Central memory CD8-positive, alpha-beta T cell (primary cell): ENCODE results near the gene MT1X.

ENCODE experiments used
- ATAC-seq: fragments of 150-1000 bp; cut with Tn5 transposase; replicated peaks from 2 replicates; pipeline ENCODE4 v1.10.0; 2022; ENCODE audit warnings: mild to moderate bottlenecking, moderate FRiP score, moderate number of reproducible peaks; ENCODE audit not compliant: poor library complexity, severe bottlenecking; ENCODE audit errors: extremely low read depth
- DNase-seq, 2 donors: peaks; one replicate each; pipeline ENCODE4 v3.0.0; 2021; ENCODE audit warnings: low spot score in 2 of 2
- H3K27ac Mint-ChIP-seq: one replicate; pipeline ENCODE4 v1.8.0; 2022; ENCODE audit warnings: low read depth, mild to moderate bottlenecking, moderate library complexity, mixed read lengths
- H3K27me3 Mint-ChIP-seq: one replicate; pipeline ENCODE4 v1.8.0; 2022; ENCODE audit warnings: mixed read lengths
- H3K36me3 Mint-ChIP-seq: one replicate; pipeline ENCODE4 v1.8.0; 2022; ENCODE audit warnings: mild to moderate bottlenecking, moderate library complexity, mixed read lengths; ENCODE audit not compliant: insufficient read depth
- H3K4me1 Mint-ChIP-seq: one replicate; pipeline ENCODE4 v1.8.0; 2022; ENCODE audit warnings: mixed read lengths
- H3K4me3 Mint-ChIP-seq: one replicate; pipeline ENCODE4 v1.8.0; 2022; ENCODE audit warnings: mild to moderate bottlenecking, moderate library complexity, mixed read lengths
- H3K9me3 Mint-ChIP-seq: one replicate; pipeline ENCODE4 v1.8.0; 2022; ENCODE audit warnings: mixed read lengths

Gene MT1X

GRCh38 chr16:56681939-56682702, at the start of gene MT1X:
Gene MT1X, plus strand, starts transcription at chr16:56682470. Its CDS starts 71 bp downstream, at chr16:56682541.
- DNase-seq, result peak; percentile 80 to 82
- Mint-ChIP-seq H3K27ac (peak within 1 kb of the TSS; percentile 92), H3K9me3 (no peaks in the 10 kb centered on the region), H3K27me3 (no peaks in the 10 kb centered on the region), H3K4me3 (peak within 1 kb of the TSS; percentile 93), H3K36me3 (peaks cover 12% of the 10 kb centered on the region), H3K4me1 (peaks cover 23% of the 10 kb centered on the region)
- ATAC-seq, result peak; percentile 99

GRCh38 chr16:56632848-56633365, 49.4 kb upstream of the MT1X start:
- Mint-ChIP-seq H3K36me3 (no peaks in the 10 kb centered on the region), H3K9me3 (no peaks in the 10 kb centered on the region), H3K27ac (no peak overlapping the region), H3K4me1 (peaks cover 19% of the 10 kb centered on the region), H3K4me3 (peak overlapping the region; percentile 36), H3K27me3 (peaks cover 77% of the 10 kb centered on the region)
- ATAC-seq (no peak), DNase-seq (no peak)

GRCh38 chr16:56633535-56633934, 48.7 kb upstream of the MT1X start:
- Mint-ChIP-seq H3K36me3 (no peaks in the 10 kb centered on the region), H3K4me1 (peaks cover 21% of the 10 kb centered on the region), H3K27ac (no peak overlapping the region), H3K27me3 (peaks cover 83% of the 10 kb centered on the region), H3K9me3 (no peaks in the 10 kb centered on the region), H3K4me3 (no peak overlapping the region)
- DNase-seq (no peak), ATAC-seq (no peak)

GRCh38 chr16:56634715-56635440, 47.4 kb upstream of the MT1X start:
- DNase-seq (no peak), ATAC-seq (no peak)
- no peaks in the 10 kb centered on the region for H3K36me3 Mint-ChIP-seq
- H3K27me3 Mint-ChIP-seq, result peaks cover 97% of the 10 kb centered on the region
- no peaks in the 10 kb centered on the region for H3K9me3 Mint-ChIP-seq
- peak overlapping the region; percentile 71 for H3K4me3 Mint-ChIP-seq
- H3K27ac Mint-ChIP-seq, result no peak overlapping the region
- peaks cover 21% of the 10 kb centered on the region for H3K4me1 Mint-ChIP-seq

GRCh38 chr16:56635441-56635967, 46.8 kb upstream of the MT1X start:
- H3K27ac Mint-ChIP-seq, result no peak overlapping the region
- peaks cover 21% of the 10 kb centered on the region for H3K4me1 Mint-ChIP-seq
- peak overlapping the region; percentile 71 for H3K4me3 Mint-ChIP-seq
- no peak for ATAC-seq
- no peaks in the 10 kb centered on the region for H3K9me3 Mint-ChIP-seq
- no peaks in the 10 kb centered on the region for H3K36me3 Mint-ChIP-seq
- H3K27me3 Mint-ChIP-seq, result peaks cover 100% of the 10 kb centered on the region
- no peak for DNase-seq

- H3K9me3 Mint-ChIP-seq, result no peaks in the 10 kb centered on the region
- H3K27me3 Mint-ChIP-seq, result peaks cover 92% of the 10 kb centered on the region
- H3K4me3 Mint-ChIP-seq, result no peak overlapping the region
- no peak overlapping the region for H3K27ac Mint-ChIP-seq
- no peaks in the 10 kb centered on the region for H3K36me3 Mint-ChIP-seq
- ATAC-seq (no peak), DNase-seq (no peak)
- peaks cover 18% of the 10 kb centered on the region for H3K4me1 Mint-ChIP-seq
These were observed 45.5 kb upstream of the MT1X start for GRCh38 chr16:56636616-56637413.

GRCh38 chr16:56637814-56638750, 44.2 kb upstream of the MT1X start, which contains the start of gene MT1A:
Gene MT1A, plus strand, starts transcription at chr16:56638666. Its CDS starts 73 bp downstream, at chr16:56638739.
- DNase-seq (no peak), ATAC-seq (no peak)
- H3K36me3 Mint-ChIP-seq, result no peaks in the 10 kb centered on the region
- H3K9me3 Mint-ChIP-seq, result no peaks in the 10 kb centered on the region
- peaks cover 22% of the 10 kb centered on the region for H3K4me1 Mint-ChIP-seq
- peaks cover 80% of the 10 kb centered on the region for H3K27me3 Mint-ChIP-seq
- H3K4me3 Mint-ChIP-seq, result peak within 1 kb of the TSS; percentile 23
- H3K27ac Mint-ChIP-seq, result no peak within 1 kb of the TSS

GRCh38 chr16:56639045-56639444, 43.2 kb upstream of the MT1X start:
- H3K27ac Mint-ChIP-seq, result no peak overlapping the region
- DNase-seq (no peak), ATAC-seq (no peak)
- no peak overlapping the region for H3K4me3 Mint-ChIP-seq
- peaks cover 31% of the 10 kb centered on the region for H3K4me1 Mint-ChIP-seq
- H3K9me3 Mint-ChIP-seq, result no peaks in the 10 kb centered on the region
- no peaks in the 10 kb centered on the region for H3K36me3 Mint-ChIP-seq
- peaks cover 70% of the 10 kb centered on the region for H3K27me3 Mint-ChIP-seq

- Mint-ChIP-seq H3K36me3 (no peaks in the 10 kb centered on the region), H3K4me3 (no peak overlapping the region), H3K9me3 (no peaks in the 10 kb centered on the region), H3K27ac (no peak overlapping the region), H3K27me3 (peaks cover 60% of the 10 kb centered on the region), H3K4me1 (peaks cover 30% of the 10 kb centered on the region)
- ATAC-seq (no peak), DNase-seq (no peak)
These were observed 42.2 kb upstream of the MT1X start for GRCh38 chr16:56640076-56640475.

- Mint-ChIP-seq H3K4me3 (no peak overlapping the region), H3K27me3 (peaks cover 49% of the 10 kb centered on the region), H3K9me3 (no peaks in the 10 kb centered on the region), H3K36me3 (no peaks in the 10 kb centered on the region), H3K4me1 (peaks cover 28% of the 10 kb centered on the region), H3K27ac (no peak overlapping the region)
- DNase-seq (no peak), ATAC-seq (no peak)
These were observed 41.1 kb upstream of the MT1X start for GRCh38 chr16:56641166-56641565.

GRCh38 chr16:56643080-56643778, 39.0 kb upstream of the MT1X start:
- H3K4me1 Mint-ChIP-seq, result peaks cover 19% of the 10 kb centered on the region
- peaks cover 28% of the 10 kb centered on the region for H3K27me3 Mint-ChIP-seq
- no peaks in the 10 kb centered on the region for H3K36me3 Mint-ChIP-seq
- H3K27ac Mint-ChIP-seq, result peak overlapping the region; percentile 69
- no peaks in the 10 kb centered on the region for H3K9me3 Mint-ChIP-seq
- DNase-seq (peak; percentile 53 to 65), ATAC-seq (peak; percentile 100)
- peak overlapping the region; percentile 73 for H3K4me3 Mint-ChIP-seq
